Measurements from ENCODE around the gene EIF5AL1. TPM values are rescaled to one million over a fixed set of nuclear protein-coding genes. Genes with fewer than 3 reads are reported as not detected.
"Not testable (repeated sequence)": the region's sequence is repeated elsewhere in the genome, so short reads cannot be mapped to it uniquely, and the experiment has no call there.

EIF5AL1 gene
- total RNA-seq, 4 donors from 2014 or later, result 0.53 TPM; not detected in 3

DNA sequence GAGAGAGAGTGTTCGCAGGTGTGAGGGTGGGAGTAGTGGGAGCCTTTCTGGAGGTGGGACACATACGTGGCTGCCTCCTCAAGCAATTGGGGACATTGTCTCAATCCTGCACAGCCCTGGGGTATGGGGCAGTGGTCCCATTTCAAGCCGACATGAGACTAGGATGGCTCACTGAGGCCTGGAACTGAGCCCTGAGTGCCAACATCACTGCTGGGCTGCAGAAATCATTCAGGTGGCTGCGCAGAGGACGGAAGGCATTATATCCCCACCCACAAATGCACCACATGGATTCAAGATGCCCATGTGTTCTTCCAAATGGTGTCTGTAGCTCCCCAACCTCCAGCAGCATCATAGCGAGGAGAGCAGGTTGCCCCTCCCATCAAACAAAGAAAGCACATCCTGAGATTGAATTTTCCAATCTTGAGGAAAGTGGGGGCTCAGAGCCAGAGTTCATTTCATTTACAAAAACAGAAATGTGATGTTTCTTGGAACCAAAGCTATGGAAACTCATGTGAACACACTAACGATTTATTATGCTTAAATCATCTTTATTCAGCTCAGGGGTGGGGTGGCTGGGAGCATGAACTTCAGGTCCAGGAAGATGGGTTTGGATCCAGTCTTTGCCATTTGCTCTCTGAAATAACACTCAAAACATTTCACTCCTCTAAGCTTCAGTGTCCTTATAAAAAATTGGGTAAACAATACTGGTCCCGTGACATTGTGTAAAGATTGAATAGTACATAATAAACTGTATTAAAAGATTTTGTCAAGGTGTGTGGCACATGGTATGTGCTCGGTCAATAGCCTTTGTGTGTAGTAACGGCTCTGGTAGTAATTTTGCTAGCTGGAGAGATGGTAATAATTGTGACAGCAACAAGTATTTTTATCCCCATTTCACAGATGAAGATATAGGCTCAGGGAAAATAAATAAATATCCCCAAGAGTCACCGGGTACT lies 43.3 kb downstream of the EIF5AL1 start:
- TF ChIP-seq POLR2A (IDR thresholded peaks at IDR 0.05), result no peak
- TF ChIP-seq, protein P1, sequence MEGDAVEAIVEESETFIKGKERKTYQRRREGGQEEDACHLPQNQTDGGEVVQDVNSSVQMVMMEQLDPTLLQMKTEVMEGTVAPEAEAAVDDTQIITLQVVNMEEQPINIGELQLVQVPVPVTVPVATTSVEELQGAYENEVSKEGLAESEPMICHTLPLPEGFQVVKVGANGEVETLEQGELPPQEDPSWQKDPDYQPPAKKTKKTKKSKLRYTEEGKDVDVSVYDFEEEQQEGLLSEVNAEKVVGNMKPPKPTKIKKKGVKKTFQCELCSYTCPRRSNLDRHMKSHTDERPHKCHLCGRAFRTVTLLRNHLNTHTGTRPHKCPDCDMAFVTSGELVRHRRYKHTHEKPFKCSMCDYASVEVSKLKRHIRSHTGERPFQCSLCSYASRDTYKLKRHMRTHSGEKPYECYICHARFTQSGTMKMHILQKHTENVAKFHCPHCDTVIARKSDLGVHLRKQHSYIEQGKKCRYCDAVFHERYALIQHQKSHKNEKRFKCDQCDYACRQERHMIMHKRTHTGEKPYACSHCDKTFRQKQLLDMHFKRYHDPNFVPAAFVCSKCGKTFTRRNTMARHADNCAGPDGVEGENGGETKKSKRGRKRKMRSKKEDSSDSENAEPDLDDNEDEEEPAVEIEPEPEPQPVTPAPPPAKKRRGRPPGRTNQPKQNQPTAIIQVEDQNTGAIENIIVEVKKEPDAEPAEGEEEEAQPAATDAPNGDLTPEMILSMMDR (IDR thresholded peaks at IDR 0.05), result no peak
- no peaks in the 10 kb centered on the region for H3K27me3 ChIP-seq
- H3K4me1 ChIP-seq, result no peaks in the 10 kb centered on the region
- no peaks in the 10 kb centered on the region for H3K9me3 ChIP-seq
- H3K36me3 ChIP-seq, result no peaks in the 10 kb centered on the region
- H3K27ac ChIP-seq, result no peak overlapping the region
- DNase-seq, result no peak
- no peak overlapping the region for H3K4me3 ChIP-seq

DNA sequence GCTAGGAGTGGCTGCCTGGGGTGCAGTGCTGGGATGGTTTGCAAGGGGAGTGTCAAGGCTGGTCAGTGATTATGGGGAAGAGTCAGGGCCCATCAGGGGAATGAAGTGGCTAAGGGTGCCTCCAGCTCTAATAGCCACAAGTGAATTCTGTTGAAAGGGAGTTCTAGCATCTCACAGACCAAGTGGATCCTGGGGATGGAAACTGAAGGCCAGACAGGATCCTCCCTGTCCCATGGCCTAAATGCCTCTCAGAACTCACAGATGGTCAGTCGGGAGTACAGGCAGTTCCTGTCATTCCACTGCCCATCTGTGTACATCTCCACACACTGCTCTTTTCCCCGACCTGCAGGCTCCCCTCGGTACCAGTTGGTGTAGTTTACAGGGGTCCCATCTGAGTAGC lies 44.6 kb downstream of the EIF5AL1 start:
- DNase-seq, H3K9me3 ChIP-seq, H3K4me3 ChIP-seq, H3K27ac ChIP-seq, H3K36me3 ChIP-seq, H3K27me3 ChIP-seq, H3K4me1 ChIP-seq: not testable (repeated sequence)

DNA sequence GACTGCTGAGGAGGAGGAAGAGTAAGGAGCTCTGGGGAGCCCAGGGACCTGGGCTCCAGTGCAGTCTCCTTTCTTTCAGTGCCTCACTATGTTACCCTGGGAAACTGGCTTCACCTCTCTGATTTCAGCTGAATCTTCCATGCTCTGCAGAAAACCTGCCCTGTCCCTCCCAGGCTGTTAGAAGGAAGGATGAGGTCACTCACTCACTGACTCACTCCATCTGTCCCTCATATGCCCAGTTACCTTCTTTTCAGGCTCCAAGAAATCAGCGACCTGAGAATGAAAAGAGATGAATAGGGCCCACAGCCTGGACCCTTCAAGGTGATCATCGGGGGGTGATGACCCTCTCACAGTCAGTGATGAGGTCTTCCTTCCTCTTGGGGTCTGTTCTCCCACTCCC lies 47.4 kb downstream of the EIF5AL1 start:
- no peak for DNase-seq
- Histone ChIP-seq H3K27me3 (no peaks in the 10 kb centered on the region), H3K4me3 (no peak overlapping the region), H3K36me3 (no peaks in the 10 kb centered on the region), H3K27ac (no peak overlapping the region), H3K4me1 (no peaks in the 10 kb centered on the region), H3K9me3 (no peaks in the 10 kb centered on the region)
- TF ChIP-seq POLR2A (IDR thresholded peaks at IDR 0.05), result no peak
- TF ChIP-seq, protein P1 (IDR thresholded peaks at IDR 0.05), result no peak

DNA sequence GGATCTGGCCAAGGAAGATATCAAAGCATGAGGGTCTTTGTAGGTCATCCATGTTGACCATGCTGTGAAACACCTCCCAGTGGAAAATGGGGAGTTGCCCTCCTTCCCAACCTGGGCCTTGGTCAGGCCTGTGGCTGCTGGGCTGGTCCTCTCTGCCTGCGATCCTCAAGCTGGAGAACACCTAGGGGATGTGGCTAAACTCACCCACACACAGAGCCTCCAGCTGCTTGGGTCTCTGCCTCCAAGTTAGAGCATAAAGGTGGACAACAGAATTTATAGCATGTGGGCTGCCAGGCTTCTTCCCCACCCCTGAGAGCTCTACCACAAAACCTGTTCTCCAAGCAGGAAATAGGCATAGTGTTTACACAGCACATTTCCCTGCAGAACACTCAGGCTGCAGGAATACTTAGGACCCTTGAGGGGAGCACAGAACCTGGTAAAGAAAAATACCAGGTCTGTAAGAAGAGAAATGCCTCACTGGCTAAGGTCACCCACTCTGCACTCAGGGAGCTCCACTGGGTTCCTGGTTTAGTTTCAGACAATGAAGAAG lies 47.9 kb downstream of the EIF5AL1 start, which contains the start of gene SFTPA2:
TSS of gene SFTPA2 (minus strand) at position 248 of the 550 bp plus-strand sequence. CDS start 924 bp downstream, outside the sequence.
- no peak within 1 kb of the TSS for H3K4me3 ChIP-seq
- no peaks in the 10 kb centered on the region for H3K36me3 ChIP-seq
- TF ChIP-seq, protein P1 (IDR thresholded peaks at IDR 0.05), result no peak
- TF ChIP-seq POLR2A (IDR thresholded peaks at IDR 0.05), result no peak
- H3K9me3 ChIP-seq, result no peaks in the 10 kb centered on the region
- no peaks in the 10 kb centered on the region for H3K27me3 ChIP-seq
- H3K27ac ChIP-seq, result no peak within 1 kb of the TSS
- H3K4me1 ChIP-seq, result no peaks in the 10 kb centered on the region
- DNase-seq, result no peak

DNA sequence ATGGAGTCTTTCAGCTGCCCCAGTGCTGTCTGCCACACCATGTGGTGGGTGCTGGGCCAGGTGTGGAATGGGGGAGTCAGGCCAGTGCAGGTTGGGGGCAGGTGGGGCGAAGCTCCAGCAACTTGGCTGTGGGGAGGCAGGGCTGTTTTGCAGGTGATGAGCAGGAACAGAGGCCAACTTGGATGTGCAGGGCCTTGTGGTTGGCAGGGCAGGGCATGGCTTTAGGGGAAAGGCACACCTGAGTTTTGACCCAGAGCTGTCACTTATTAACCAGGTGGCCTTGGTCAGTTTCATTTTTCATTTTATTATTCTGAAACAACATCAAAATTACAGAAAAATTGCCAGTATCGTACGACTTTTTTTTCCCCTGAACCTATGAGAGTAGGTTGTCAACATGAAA lies 48.9 kb downstream of the EIF5AL1 start:
- Histone ChIP-seq H3K27ac (no peak overlapping the region), H3K36me3 (no peaks in the 10 kb centered on the region), H3K27me3 (no peaks in the 10 kb centered on the region), H3K4me3 (no peak overlapping the region), H3K9me3 (no peaks in the 10 kb centered on the region), H3K4me1 (no peaks in the 10 kb centered on the region)
- TF ChIP-seq POLR2A (IDR thresholded peaks at IDR 0.05), result no peak
- TF ChIP-seq, protein P1 (IDR thresholded peaks at IDR 0.05), result no peak
- no peak for DNase-seq

DNA sequence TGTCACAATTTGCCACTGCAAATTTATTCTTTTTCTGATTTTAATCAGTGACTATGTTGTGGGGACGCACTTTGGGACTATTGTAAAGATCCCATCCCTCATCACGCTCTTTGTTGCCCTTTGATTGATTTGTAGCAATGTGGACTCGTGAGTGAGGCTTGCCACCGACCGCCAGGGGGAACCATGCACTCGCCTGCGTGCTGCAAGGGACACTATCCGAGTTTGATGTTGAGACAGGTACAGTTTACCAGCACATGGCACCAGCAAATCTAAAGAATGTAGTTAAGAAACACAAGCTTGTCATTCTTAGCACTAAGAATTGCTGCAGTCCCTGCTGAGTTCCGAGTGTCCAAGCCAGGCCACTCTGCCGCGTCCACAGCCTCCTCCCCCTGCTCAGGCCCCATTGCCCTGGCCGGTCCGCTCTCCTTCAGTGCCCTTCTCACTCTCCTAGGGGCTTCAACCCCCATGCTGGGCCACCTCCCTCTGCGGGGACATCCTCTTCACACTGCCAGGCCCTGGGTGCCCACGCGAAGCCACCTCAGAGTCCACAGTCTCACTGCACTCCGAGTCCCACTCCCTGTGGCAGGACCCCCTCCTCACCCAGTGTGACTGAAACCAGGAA lies 49.9 kb downstream of the EIF5AL1 start:
- Histone ChIP-seq H3K9me3 (no peaks in the 10 kb centered on the region), H3K27ac (no peak overlapping the region), H3K36me3 (no peaks in the 10 kb centered on the region), H3K4me1 (no peaks in the 10 kb centered on the region), H3K27me3 (no peaks in the 10 kb centered on the region), H3K4me3 (no peak overlapping the region)
- no peak for TF ChIP-seq POLR2A (IDR thresholded peaks at IDR 0.05)
- TF ChIP-seq, protein P1 (IDR thresholded peaks at IDR 0.05), result peak; percentile 18 to 73 (median 64)
- DNase-seq, result peak; percentile 21 to 78 (median 74)
